ENCODE data around the gene ELF2.
"Not testable (repeated sequence)": the region's sequence is repeated elsewhere in the genome, so short reads cannot be mapped to it uniquely, and the experiment has no call there.

The ELF2 gene

DNA sequence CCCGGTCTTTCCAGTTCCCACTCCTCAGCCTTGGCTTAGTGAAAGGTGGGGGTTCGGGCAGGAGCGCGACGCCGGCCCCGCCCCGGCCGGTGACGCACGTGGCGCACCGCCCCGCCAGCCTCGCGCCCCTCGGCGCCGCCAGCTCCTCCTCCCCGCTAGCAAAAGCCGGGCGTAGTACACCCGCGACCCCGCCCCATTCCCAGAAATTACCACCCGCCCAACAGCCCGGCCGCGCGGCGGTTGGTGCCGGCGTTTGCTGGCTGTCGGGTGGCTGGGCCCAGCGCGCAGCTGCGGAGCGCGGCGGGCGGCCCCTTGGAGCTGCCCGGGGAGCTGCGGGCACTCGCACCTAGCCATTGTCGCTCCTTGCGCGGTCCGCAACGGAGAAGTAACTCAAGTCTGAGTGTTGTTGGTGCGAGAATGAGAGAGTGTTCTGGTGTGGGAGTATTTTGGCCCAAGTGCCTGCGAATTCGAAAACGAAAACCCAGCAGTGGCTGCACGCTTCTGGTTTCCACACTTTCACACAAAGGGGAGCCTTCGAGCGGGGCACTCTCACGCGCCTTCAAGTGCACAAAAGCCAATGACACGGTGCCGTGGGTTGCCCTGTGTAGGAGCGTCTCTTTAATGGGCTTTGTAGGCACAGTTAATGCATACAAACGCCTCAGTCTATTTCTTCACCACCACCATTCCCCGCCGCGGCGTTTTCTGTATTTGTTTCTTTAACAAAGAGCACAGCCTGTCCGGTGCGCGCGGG lies 1.0 kb upstream of the ELF2 start:
- peak; percentile 96 for DNase-seq

- DNase-seq, result peak; percentile 85
Observed at GRCh38 chr4:139176302-139177048, 543 bp downstream of the ELF2 start.

- no peak for DNase-seq
Observed at GRCh38 chr4:139175646-139176301, 1.2 kb downstream of the ELF2 start.

- peak; percentile 15 for DNase-seq
Observed at GRCh38 chr4:139171876-139172691, 4.9 kb downstream of the ELF2 start.

DNA sequence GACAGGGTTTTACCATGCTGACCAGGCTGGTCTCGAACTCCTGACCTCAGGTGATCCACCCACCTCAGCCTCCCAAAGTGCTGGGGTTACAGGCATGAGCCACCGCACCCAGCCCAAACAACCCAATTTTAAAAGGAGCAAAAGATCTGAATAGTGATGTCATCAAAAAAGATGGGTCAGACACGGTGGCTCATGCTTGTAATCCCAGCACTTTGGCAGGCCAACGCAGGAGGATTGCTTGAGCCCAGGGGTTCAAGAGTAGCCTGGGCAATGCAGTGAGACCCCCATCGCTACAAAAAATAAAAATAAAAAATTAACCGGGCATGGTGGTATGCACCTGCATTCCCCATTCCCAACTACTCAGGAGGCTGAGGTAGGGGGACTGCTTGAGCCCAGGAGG lies 6.1 kb downstream of the ELF2 start:
- no peak for DNase-seq

DNA sequence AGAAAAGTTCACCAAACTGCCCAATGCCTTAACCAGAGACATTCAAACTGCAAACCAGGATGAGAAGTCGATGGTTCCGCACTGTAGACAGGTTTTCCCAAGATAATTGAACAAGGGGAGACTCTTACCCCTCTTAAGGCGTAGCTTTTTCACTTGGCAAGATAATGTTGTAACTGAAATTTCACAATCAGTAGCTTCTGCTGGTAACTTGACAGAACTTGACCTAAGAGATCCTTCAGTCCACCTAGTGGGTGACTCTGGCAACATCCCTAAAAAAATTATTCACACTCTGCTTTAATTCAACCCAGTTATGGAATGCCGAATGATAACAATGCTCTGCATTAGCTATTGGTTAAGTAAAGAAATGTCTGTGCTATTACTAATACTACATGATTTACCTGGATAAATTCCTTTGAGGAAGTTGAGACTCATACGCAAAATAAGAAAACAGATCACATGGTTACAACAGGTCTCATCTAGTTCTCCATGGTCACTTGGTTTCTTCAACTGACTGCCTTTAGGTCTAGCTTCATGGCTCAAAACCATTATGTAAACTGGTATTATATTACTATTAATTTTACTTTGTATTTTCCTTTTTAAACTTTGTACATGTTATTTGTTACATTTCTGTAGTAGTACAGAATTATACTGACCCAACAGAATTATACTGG lies 9.1 kb downstream of the ELF2 start:
- DNase-seq, result peak; percentile 45

DNA sequence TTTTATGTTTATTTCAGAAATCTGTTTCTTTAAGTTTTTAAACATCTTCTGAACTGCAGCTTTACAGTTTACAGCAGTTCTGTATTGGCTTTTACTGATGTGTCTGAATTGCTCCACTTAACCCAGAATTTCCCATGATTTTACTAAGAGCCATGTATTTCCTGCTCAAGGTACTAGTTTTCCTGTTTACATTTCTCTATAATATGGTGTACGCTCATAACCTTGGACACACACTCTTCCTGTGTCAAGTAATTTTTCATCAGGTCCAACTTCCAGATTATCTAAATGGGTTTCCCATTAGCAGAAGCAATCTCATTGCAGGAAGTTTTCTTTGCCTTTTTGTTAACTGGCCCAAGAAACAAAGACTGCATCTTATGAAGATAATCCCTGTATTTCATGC lies 12.3 kb downstream of the ELF2 start:
- no peak for DNase-seq

DNA sequence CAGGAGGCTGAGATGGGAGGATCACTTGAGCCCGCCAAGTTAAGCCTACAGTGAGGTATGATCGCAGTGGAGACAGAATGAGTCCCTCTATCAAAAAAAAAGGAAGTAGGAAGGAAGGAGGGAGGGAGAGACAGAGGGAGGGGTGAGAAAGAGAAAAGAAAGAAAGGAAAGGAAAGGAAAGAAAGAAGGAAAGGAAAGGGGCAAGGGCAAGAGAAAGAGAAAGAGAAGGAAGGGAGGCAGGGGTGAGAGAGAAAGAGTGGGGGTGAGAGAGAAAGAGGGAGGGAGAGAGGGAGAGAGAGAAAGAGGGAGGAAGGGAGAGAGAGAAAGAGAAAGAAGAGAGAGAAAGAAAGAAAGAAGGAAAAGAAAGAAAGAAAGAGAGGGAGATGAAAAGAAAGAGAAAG lies 13.2 kb downstream of the ELF2 start:
- DNase-seq, result no peak

- not testable (repeated sequence) for DNase-seq
Observed at GRCh38 chr4:139157977-139158376, 19.0 kb downstream of the ELF2 start.

GRCh38 chr4:139154952-139155557 lies 22.0 kb downstream of the ELF2 start:
- no peak for DNase-seq

DNA sequence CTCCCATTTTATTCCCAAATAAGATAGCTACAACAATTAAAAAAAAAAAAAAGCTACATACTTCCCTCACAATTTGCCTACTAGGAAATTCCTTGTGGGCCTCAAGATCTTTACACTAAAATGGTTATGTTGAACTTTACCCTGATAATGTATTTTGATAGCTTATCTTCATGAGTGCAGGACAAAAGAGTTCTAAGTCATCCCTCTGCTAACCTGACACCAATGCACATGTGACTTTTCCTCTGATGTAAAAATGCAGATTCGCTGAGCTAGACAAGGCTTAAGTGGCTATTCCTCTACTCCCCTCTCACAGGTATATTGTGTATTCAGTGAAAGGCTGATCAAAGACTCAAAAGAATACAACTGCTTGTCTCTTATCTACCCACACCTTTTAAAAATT lies 22.5 kb downstream of the ELF2 start:
- no peak for DNase-seq

- no peak for DNase-seq
Observed at GRCh38 chr4:139154134-139154421, 22.9 kb downstream of the ELF2 start.

- DNase-seq, result peak; percentile 4
Observed at GRCh38 chr4:139153411-139154133, 23.4 kb downstream of the ELF2 start.

DNA sequence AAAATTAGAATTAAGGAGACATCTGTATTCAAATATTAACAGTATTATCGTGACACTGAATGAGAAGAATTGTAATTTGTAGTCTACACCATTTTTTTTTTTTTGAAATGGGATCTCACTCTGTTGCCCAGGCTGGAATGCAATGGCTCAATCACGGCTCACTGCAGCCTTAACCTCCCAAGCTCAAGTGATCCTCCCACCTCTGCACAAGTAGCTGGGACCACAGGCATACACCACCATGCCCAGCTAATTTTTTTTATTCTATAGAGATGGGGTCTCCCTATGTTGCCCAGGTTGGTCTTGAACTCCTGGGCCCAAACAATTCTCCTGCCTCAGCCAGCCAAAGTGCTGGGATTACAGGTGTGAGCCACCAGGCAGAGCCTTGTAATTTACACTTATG lies 24.8 kb downstream of the ELF2 start:
- DNase-seq, result no peak

DNA sequence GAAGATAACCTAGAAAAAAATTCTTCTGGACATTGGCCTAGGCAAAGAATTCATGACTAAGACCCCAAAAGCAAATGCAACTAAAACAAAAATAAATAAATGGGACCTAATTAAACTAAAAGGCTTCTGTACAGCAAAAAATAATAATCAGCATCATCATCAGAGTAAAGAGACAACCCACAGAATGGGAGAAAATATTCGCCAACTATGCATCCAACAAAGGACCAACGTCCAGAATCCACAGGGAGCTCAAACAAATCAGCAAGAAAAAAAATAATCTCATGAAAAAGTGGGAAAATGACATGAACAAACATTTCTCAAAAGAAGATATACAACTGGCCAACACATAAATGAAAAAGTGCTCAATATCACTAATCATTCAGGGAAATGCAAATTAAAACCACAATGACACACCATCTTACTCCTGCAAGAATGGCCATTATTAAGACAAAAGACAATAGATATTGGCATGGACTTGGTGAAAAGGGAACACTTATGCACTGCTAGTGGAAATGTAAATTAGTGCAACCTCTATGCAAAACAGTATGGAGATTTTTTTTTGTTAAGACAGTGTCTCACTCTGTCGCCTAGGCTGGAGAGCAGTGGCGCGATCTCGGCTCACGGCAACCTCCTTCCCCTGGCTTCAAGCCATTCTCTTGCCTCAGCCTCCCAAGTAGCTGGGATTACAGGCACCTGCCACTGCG lies 29.9 kb downstream of the ELF2 start:
- DNase-seq, result no peak

- DNase-seq, result no peak
Observed at GRCh38 chr4:139145552-139145932, 31.5 kb downstream of the ELF2 start.

GRCh38 chr4:139144911-139145551 lies 32.0 kb downstream of the ELF2 start:
- DNase-seq, result peak; percentile 10

- DNase-seq, result no peak
Observed at GRCh38 chr4:139144161-139144859, 32.7 kb downstream of the ELF2 start.

GRCh38 chr4:139142980-139143379 lies 34.0 kb downstream of the ELF2 start:
- no peak for DNase-seq

GRCh38 chr4:139142087-139142486 lies 34.9 kb downstream of the ELF2 start:
- no peak for DNase-seq
